ENCODE measurements around the gene SNUPN. TPM values are rescaled to one million over a fixed set of nuclear protein-coding genes. Genes with fewer than 3 reads are reported as not detected.

SNUPN gene
- total RNA-seq (2022) (23.9 and 28.9 TPM in 2 replicates), Bru-seq, nascent RNA (percentile 57 among the genes with signal in this experiment), BruChase-seq, experiment 1, labeled RNA remaining after a 6-hour chase (percentile 58 among the genes with signal in this experiment), BruChase-seq, experiment 2, labeled RNA remaining after a 2-hour chase (percentile 54 among the genes with signal in this experiment)
- long read RNA-seq, transcript SNUPN-206 (9 exons, 1,682 nt) = minor isoform, 25 of 90 reads
- long read RNA-seq, transcript SNUPN-201 (9 exons, 1,513 nt) = major isoform, 45 of 90 reads
- long read RNA-seq, partial matches to known transcripts = 5 of 90 reads
- long read RNA-seq, other reads (novel, unspliced or antisense) = 11 of 90 reads

DNA sequence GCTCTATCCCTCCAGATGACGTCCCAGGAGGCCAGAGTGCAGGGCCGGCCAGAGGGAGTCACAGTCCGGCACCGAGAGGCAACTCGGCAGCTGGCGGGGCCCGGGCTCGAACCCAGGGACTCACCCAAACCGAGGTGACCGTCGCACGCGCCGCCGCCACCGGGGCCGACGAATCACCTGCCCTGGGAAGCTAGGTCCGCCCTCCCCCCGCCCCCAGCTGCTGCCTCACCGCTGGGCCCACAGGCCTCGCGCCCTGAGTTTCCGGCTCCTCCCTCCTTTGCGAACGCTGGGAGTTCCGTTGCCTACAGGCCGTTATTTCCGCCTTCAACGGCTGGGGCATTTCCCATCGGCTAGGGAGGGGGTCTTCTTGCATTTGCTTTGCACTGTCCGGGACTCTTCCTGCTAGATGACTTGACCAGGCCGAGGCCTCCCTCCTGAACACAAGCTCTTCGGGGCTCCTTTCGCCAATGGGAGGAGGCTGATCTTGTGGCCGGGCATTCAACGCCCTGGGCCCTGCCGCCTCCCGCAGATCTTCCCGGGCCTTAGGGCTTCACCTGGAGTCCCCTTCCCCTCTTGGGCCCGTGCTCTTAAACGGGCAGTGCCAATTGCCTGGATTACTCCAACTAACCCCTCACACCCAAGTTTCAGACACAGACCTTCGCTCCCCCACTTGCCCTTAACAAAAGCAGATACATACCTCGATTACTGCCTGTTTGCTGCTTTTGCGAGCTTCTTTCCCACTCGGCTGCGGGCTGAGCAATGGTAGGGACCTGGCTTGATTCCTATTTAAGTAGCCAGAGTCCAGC is at the start of gene SNUPN:
SNUPN (minus strand) TSS at position 184 of the 806 bp plus-strand sequence. CDS start 4,674 bp downstream, outside the sequence.
- ChIA-PET POLR2A (interaction anchor here (0.6 to 4.0 kb wide), 26 partner anchors 9 to 424 kb away, joined by 3 to 158 read pairs (median 4); partner anchors contain the start of genes C15orf39, IMP3, MAN2C1 and PTPN9), CTCF (interaction anchor here (0.5 to 3.6 kb wide), 9 partner anchors 14 to 1762 kb away, joined by 3 to 37 read pairs (median 4); partner anchors contain the start of genes IMP3 and SNX33)
- TSS peak; percentile 91 for BruUV-seq (replicated peaks)
- intact Hi-C loops (cut with micrococcal nuclease) = loop anchor here (2.0 to 5.0 kb wide), 2 partner anchors 117 to 173 kb away; partner anchors contain the start of gene SIN3A
- peak within 1 kb of the TSS; percentile 95 for H3K27ac Mint-ChIP-seq (ENCODE audit: low read depth, unreplicated experiment)
- no peaks in the 10 kb centered on the region for H3K36me3 Mint-ChIP-seq (ENCODE audit: insufficient read depth, unreplicated experiment)
- H3K27me3 Mint-ChIP-seq (ENCODE audit: insufficient read depth, unreplicated experiment) = no peaks in the 10 kb centered on the region
- no peak for TF ChIP-seq CTCF (IDR thresholded peaks at IDR 0.05; ENCODE audit: unreplicated experiment)
- peaks cover 15% of the 10 kb centered on the region for H3K4me1 Mint-ChIP-seq (ENCODE audit: insufficient read depth, unreplicated experiment)
- peak within 1 kb of the TSS; percentile 87 for H3K4me3 Mint-ChIP-seq (ENCODE audit: unreplicated experiment)
- DNase-seq (ENCODE audit: unreplicated experiment) = peak; percentile 94
- no peaks in the 10 kb centered on the region for H3K9me3 Mint-ChIP-seq (ENCODE audit: unreplicated experiment)

- CTCF ChIA-PET = interaction anchor here (0.7 to 1.3 kb wide), 2 partner anchors 10 to 12 kb away, joined by 3 to 4 read pairs; no protein-coding TSS in a partner anchor
- intact Hi-C loops (cut with micrococcal nuclease) = no loop called here
- no peak overlapping the region for H3K27ac Mint-ChIP-seq (ENCODE audit: low read depth, unreplicated experiment)
- DNase-seq (ENCODE audit: unreplicated experiment) = no peak
- H3K4me3 Mint-ChIP-seq (ENCODE audit: unreplicated experiment) = no peak overlapping the region
- H3K9me3 Mint-ChIP-seq (ENCODE audit: unreplicated experiment) = no peaks in the 10 kb centered on the region
- H3K4me1 Mint-ChIP-seq (ENCODE audit: insufficient read depth, unreplicated experiment) = peaks cover 10% of the 10 kb centered on the region
- no TSS peak for BruUV-seq (replicated peaks)
- POLR2A ChIA-PET = interaction anchor here (1.2 kb wide), 1 partner anchor 34 kb away, joined by 3 read pairs; the partner anchor contains the start of gene IMP3
- H3K36me3 Mint-ChIP-seq (ENCODE audit: insufficient read depth, unreplicated experiment) = no peaks in the 10 kb centered on the region
- TF ChIP-seq CTCF (IDR thresholded peaks at IDR 0.05; ENCODE audit: unreplicated experiment) = no peak
- no peaks in the 10 kb centered on the region for H3K27me3 Mint-ChIP-seq (ENCODE audit: insufficient read depth, unreplicated experiment)
Observed at GRCh38 chr15:75674366-75674765, 48.8 kb upstream of the SNUPN start.

- Mint-ChIP-seq H3K4me1 (ENCODE audit: insufficient read depth, unreplicated experiment) (peaks cover 11% of the 10 kb centered on the region), H3K9me3 (ENCODE audit: unreplicated experiment) (no peaks in the 10 kb centered on the region), H3K27ac (ENCODE audit: low read depth, unreplicated experiment) (no peak overlapping the region), H3K4me3 (ENCODE audit: unreplicated experiment) (no peak overlapping the region), H3K27me3 (ENCODE audit: insufficient read depth, unreplicated experiment) (no peaks in the 10 kb centered on the region), H3K36me3 (ENCODE audit: insufficient read depth, unreplicated experiment) (no peaks in the 10 kb centered on the region)
- intact Hi-C loops (cut with micrococcal nuclease) = no loop called here
- no peak for DNase-seq (ENCODE audit: unreplicated experiment)
- POLR2A ChIA-PET = interaction anchor here (0.9 to 1.6 kb wide), 3 partner anchors 34 to 95 kb away, joined by 3 to 4 read pairs (median 4); partner anchors contain the start of genes IMP3 and PTPN9
- BruUV-seq (replicated peaks) = no TSS peak
- TF ChIP-seq CTCF (IDR thresholded peaks at IDR 0.05; ENCODE audit: unreplicated experiment) = no peak
- CTCF ChIA-PET = interaction anchor here (1.0 to 1.8 kb wide), 5 partner anchors 8 to 53 kb away, joined by 3 to 7 read pairs (median 3); no protein-coding TSS in a partner anchor
Observed at GRCh38 chr15:75673426-75674235, 48.1 kb upstream of the SNUPN start.

All from MCF 10A (cell line).